BE2C (cell line): ENCODE results near the gene TRIM43.
"Not testable (repeated sequence)": the region's sequence is repeated elsewhere in the genome, so short reads cannot be mapped to it uniquely, and the experiment has no call there.

Source experiments
- DNase-seq: peaks from one replicate; pipeline ENCODE4 v3.0.0-alpha.2; 2020
- H3K27me3 ChIP-seq: fragments of 250-450 bp; sonication (Bioruptor Pico); 2 replicates; pipeline ENCODE4 v1.5.1; 2020; ENCODE audit warnings: mild to moderate bottlenecking
- H3K36me3 ChIP-seq: fragments of 250-450 bp; sonication (Bioruptor Pico); 2 replicates; pipeline ENCODE4 v1.5.1; 2020; ENCODE audit warnings: mild to moderate bottlenecking
- H3K4me1 ChIP-seq: fragments of 250-450 bp; sonication (Bioruptor Pico); 2 replicates; pipeline ENCODE4 v1.5.1; 2020
- H3K4me3 ChIP-seq: 2 replicates; pipeline ENCODE4 v1.5.1; 2011; ENCODE audit warnings: low read depth, low read length
- H3K9me3 ChIP-seq: fragments of 250-450 bp; sonication (Bioruptor Pico); 2 replicates; pipeline ENCODE4 v1.5.1; 2020

TRIM43 gene

GRCh38 chr2:95641289-95641575 is 49.4 kb downstream of the TRIM43 start:
- DNase-seq, H3K9me3 ChIP-seq, H3K36me3 ChIP-seq, H3K4me3 ChIP-seq, H3K27me3 ChIP-seq, H3K4me1 ChIP-seq: not testable (repeated sequence)

- H3K4me3 ChIP-seq, DNase-seq, H3K36me3 ChIP-seq, H3K4me1 ChIP-seq, H3K27me3 ChIP-seq, H3K9me3 ChIP-seq: not testable (repeated sequence)
Observed at GRCh38 chr2:95641787-95642186, 50.0 kb downstream of the TRIM43 start.

DNA sequence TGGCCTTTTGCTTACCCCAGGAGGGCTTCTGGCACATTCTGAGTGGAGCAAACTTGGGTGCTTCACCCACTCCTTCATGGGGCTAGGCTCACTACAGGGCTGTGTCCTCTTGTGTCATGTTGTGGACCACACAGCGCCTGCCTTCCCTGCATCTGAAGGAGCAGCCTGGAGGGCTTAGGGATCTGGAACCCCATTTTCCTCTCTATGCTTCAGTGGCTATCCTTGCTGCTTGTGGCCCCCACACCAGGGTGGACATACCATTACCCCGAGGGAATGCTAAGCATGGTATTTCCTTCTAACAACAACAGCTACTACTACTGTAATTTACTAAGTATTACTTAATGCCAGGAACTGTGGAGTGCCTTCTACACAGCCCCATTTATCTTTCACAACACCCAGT is 50.6 kb downstream of the TRIM43 start:
- not testable (repeated sequence) for H3K27me3 ChIP-seq, H3K36me3 ChIP-seq, H3K4me1 ChIP-seq, DNase-seq, H3K4me3 ChIP-seq, H3K9me3 ChIP-seq

DNA sequence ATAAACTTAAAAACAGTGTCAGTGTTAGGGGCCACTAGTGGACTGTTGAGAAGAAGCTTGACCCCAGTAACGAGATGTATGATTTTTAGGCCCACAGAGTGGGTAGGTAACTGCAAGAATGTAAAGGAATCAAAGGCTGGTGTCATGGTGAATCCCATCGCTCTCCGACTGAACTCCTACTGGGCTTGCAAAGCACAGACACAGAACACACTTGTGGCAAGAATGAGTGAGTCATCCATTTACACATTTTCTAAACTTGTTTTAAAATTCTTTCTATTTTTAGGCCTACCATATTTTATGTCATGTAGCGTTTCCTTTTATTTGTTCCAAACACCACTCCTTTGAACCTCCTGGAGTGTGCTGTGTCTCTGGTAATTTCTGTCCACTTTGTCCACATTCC is 51.1 kb downstream of the TRIM43 start:
- not testable (repeated sequence) for DNase-seq, H3K27me3 ChIP-seq, H3K36me3 ChIP-seq, H3K4me3 ChIP-seq, H3K4me1 ChIP-seq, H3K9me3 ChIP-seq

- not testable (repeated sequence) for H3K4me3 ChIP-seq, H3K27me3 ChIP-seq, DNase-seq, H3K4me1 ChIP-seq, H3K36me3 ChIP-seq, H3K9me3 ChIP-seq
Observed at GRCh38 chr2:95645312-95645711, 53.5 kb downstream of the TRIM43 start.

- H3K4me3 ChIP-seq, DNase-seq, H3K27me3 ChIP-seq, H3K36me3 ChIP-seq, H3K9me3 ChIP-seq, H3K4me1 ChIP-seq: not testable (repeated sequence)
Observed at GRCh38 chr2:95646274-95646994, 54.6 kb downstream of the TRIM43 start.

DNA sequence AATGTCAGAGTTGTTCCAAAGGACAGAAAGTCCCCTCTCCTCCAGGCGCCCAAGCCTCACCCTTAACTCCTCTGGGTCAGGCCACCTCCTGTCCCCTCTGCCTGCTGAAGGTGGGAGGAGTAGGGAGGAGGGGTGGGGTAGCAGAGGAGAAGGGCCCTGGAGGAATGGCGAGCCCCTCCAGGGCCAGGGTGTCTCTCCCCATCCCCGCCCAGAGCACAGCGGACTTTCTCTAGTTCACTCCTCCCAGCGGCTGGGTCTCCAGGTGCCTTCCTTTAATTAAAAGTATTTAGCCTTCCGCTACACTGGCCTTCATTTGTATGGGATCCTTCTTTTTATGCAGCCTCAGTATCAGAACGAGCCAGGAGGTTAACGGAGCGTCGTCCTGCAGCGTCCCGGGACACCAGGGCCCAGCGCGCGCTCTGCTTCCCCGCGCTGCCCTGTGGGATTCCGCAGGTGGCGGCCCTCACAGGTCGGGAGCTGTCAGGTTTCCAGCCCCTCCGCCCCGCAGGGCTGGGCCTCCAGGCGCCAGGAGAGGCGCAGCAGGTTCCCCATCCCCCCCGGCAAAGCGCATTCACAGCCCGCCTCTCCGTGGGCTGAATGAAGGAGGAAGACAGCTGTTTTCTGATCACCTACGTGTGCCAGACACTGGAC is 57.2 kb downstream of the TRIM43 start:
- H3K36me3 ChIP-seq, H3K4me1 ChIP-seq, H3K27me3 ChIP-seq, H3K9me3 ChIP-seq, DNase-seq, H3K4me3 ChIP-seq: not testable (repeated sequence)
